Ecto neural progenitor cell (in vitro differentiated cells): ENCODE results near the gene TRABD2B.

Experiments
- DNase-seq: peaks from one replicate; pipeline ENCODE4 v3.0.0-alpha.2; 2018; ENCODE audit warnings: low spot score

Gene TRABD2B

DNA sequence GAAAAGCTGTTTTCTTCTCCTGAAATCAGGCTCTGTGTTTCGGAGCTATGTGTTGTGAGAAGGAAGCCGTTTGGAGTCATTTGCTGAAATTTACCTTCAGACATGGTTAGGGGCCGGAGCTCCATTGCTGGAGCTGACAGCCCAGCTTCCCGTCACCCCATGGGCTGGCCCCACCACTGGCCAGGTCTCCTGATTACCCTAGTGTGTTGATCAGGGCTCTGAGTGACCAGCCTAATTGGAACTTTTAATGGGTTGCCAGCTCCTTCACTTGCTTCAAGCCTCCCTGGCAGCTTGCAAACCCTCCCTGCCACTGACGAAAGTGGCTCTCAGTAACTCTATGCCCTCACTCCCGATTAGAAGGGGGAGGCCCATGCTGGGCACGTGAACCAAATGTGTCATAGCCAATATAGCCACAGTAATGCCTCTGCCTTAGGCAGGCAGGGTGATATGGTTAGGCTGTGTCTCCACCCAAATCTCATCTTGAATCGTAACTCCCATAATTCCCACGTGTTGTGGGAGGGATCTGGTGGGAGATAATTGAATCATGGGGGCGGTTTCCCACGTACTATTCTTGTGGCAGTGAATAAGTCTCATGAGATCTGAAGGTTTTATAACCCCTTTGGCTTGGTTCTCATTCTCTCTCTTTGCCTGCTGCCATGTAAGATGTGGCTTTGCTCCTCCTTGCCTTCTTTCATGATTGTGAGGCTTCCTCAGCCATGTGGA, 224.1 kb downstream of the TRABD2B start:
- no peak for DNase-seq

DNA sequence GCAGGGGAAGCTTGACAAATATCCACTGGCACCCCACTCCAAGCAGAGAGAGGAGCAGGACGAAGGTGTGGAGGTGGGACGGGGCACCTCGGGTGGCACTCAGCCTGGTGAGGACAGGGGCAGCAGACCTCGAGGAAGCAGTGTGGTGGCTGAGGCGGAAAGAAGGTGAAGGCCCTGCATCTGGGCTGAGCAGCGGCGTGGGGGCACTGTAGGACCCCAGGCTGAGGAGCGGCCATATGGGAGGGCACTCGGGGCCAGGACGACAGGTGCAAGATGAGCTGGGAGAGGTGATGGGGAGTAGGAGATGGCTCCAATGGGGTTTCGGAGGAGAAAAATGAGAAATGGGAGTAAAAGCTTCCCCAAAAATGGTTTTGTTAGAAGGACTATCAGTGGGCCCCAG, 224.9 kb downstream of the TRABD2B start:
- DNase-seq, result no peak

DNA sequence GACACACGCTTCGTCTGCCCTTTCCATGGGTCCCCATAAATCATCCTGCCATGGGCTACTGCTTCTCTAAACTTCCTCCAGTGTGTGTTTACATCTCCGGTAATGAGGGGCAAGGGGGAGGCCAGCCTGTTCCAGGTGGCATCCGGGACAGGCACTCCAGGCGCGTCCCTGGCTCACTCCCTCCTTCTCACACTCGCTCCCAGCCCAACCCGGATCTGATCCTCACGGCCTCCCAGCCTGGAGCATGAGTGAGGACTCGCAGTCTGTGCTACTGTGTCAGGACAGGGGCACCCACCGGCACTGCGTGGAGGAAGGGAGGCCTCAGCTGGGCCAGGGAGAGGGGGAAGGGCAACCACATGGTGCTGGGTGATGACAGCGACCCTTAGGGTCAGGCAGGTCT, 225.4 kb downstream of the TRABD2B start:
- no peak for DNase-seq

GRCh38 chr1:47769983-47770382, 227.2 kb downstream of the TRABD2B start:
- DNase-seq, result no peak

GRCh38 chr1:47769295-47769694, 227.9 kb downstream of the TRABD2B start:
- DNase-seq, result no peak

- no peak for DNase-seq
Observed at GRCh38 chr1:47767741-47768100, 229.5 kb downstream of the TRABD2B start.

GRCh38 chr1:47766832-47767740, 230.1 kb downstream of the TRABD2B start:
- no peak for DNase-seq

GRCh38 chr1:47765742-47766485, 231.3 kb downstream of the TRABD2B start:
- no peak for DNase-seq

- no peak for DNase-seq
Observed at GRCh38 chr1:47765236-47765635, 231.9 kb downstream of the TRABD2B start.

- DNase-seq, result no peak
Observed at GRCh38 chr1:47764461-47765046, 232.6 kb downstream of the TRABD2B start.

DNA sequence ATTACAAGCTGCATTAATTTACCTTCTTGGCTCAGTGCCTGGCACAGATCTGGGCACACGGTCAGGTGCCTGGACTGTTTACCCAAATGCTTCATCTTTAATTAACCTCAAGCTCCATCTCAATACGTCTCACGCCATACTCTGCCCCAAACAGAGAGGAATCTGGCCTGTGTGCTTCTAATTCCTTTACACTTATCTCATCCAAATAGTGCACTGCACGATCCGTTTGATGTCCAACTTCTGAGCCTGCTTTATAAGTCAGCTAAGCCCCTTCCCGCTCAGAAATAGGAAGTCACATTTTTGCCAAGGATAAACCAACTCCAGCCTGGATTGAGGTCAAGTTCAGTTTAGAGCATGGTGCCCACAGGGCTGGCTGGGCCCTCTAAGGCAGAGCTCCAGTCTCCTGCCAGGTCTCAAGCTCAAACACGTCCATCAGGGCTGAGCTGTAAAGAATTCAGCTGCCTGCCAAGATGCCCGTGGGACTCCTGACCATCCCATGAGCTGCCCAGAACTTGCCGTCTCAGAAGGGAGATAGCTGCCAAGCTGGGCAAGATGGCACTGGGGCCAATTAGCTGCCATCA, 233.5 kb downstream of the TRABD2B start:
- DNase-seq, result no peak

DNA sequence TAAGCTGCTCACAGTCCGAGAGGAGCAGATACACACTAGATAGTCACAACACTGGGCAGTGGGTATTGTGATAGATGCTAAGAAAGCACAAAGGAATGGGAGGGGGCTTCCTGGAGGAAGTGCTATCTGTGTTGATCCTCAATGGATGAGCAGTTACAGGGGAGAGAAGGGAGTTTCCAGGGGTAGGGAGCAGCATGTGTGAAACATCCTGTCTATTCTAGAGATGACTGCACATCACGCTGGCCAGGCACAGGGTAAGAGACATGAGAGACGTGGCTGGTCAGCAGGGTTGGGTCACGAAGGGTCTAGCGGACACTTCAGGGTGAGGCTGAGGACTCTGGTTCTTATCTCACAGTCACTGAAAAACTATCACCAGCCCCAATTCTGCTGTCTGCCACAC, 235.2 kb downstream of the TRABD2B start:
- no peak for DNase-seq

DNA sequence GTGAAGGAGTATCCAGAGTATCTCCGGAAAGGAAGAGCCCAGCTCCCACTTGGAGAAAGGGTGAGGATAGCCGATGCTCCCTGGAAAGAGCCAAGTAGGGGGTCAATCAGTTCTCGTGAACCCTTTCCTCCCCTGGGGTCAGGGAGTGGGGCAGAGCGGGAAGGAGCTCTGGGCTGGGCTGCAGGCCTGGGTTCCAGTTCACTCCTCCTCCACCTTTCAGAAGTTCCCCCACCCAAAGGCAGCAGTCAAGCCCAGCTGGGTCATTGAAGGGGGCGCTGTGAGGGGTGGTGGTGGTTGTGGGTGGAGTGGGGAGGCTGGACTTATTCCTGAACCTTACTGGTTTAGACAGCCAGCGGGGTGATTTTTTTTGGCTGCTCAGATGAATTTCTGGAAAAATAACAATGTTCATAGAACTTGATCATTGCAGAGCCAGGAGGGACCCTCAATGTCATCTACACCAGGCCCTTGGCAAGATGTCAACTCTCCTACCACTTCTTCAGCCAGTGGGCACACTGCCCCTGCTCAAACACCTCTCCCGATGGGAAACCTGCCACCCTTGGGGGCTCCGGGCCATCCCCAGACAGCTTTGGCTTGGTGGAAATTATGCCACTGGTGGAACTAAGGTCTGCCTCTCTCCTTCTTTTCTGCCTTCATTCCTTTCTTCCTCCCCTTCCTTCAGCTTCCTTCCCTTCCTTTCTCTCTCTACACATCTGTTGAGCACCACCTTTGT, 235.8 kb downstream of the TRABD2B start:
- DNase-seq, result no peak

- DNase-seq, result no peak
Observed at GRCh38 chr1:47759936-47760629, 237.1 kb downstream of the TRABD2B start.

GRCh38 chr1:47759251-47759935, 237.8 kb downstream of the TRABD2B start:
- DNase-seq, result no peak

GRCh38 chr1:47758341-47759250, 238.6 kb downstream of the TRABD2B start:
- DNase-seq, result no peak

DNA sequence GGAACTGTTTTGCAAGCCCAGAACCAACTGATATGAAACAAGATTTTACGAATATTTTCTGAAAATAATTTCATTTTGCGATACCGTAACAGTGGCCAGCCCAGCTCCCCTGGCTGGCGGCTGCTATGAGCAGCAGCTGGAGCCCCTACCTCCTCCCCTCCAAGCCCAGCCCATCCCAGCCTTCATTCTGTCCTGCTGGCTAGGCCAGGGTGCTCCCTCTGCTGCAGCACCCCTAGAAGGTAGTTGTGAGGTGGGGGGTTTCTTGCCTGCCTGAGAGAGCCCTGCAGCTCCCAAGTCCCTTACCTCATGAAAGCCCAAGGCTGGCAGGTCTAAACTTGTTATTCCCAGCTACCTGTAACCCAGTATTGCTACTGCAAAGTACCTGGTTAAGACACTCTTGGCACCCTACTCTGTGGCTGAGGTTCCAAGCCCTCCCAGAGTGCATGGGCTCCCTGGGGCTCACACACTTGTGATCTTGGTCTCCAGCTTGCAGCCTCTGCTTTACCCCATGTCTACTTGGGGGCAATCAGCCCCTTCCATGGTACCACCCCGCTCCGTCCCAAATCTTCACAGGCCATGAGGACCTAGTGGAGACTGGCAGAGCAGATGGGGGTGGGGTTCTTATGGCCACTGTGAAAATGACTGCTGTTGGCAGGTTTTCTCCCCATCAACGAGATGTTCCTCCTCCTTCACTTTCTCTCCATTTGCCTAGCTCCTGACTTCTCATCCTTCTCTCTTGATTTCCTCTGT, 239.8 kb downstream of the TRABD2B start:
- DNase-seq, result no peak

DNA sequence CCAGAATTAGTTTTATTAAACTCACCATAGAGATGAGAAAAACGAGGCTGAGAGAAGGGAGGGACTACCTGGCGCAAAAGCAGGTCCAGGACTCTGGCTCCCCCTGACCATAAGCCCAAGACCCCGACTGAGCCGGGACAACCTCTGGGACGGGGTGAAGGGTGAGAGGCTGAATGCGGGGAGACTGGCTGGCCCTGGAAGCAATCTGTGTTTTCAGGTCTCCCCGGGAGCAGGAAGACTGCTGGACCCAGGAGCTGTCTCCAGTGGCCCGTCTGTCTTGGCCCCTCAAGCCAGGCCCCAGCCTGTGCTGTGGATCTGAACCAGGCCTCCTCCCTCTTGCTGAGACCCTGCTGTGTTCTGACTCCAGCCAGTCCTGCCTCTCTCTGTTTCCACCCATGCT, 240.8 kb downstream of the TRABD2B start:
- DNase-seq, result no peak
